Stimulated activated naive B cell treated with anti-CD40 and anti-IgM and Interleukin-4, amounts not matched to agents 10 μg/mL and 1 μg/mL and 100 μg/mL, for 72 hours (primary cell): ENCODE measurements around the gene KCNN2.

Experiments
- ATAC-seq, 2 donors: fragments of 150-1000 bp; cut with Tn5 transposase; replicated peaks; 2 replicates each; pipeline ENCODE4 v1.10.0; 2021; ENCODE audit warnings: moderate library complexity in 1 of 2
- DNase-seq: peaks from one replicate; pipeline ENCODE4 v3.0.0; 2021
- H3K27ac Mint-ChIP-seq: one replicate; pipeline ENCODE4 v1.8.0; 2022; ENCODE audit warnings: mild to moderate bottlenecking, mixed read lengths
- H3K27me3 Mint-ChIP-seq, 2 donors: one replicate each; pipeline ENCODE4 v1.8.0; 2022; ENCODE audit warnings: mixed read lengths in 2 of 2
- H3K36me3 Mint-ChIP-seq, 2 donors: one replicate each; pipeline ENCODE4 v1.8.0; 2022; ENCODE audit warnings: mixed read lengths in 2 of 2, mild to moderate bottlenecking in 1 of 2
- H3K4me1 Mint-ChIP-seq, 2 donors: one replicate each; pipeline ENCODE4 v1.8.0; 2022; ENCODE audit warnings: mixed read lengths in 2 of 2, mild to moderate bottlenecking in 1 of 2
- H3K4me3 Mint-ChIP-seq, 2 donors: one replicate each; pipeline ENCODE4 v1.8.0; 2022; ENCODE audit warnings: mild to moderate bottlenecking in 2 of 2, mixed read lengths in 2 of 2, moderate library complexity in 1 of 2
- H3K9me3 Mint-ChIP-seq, 2 donors: one replicate each; pipeline ENCODE4 v1.8.0; 2022; ENCODE audit warnings: mixed read lengths in 2 of 2, mild to moderate bottlenecking in 1 of 2

The KCNN2 gene

GRCh38 chr5:114339108-114339507 is 22.8 kb upstream of the KCNN2 start:
- ATAC-seq (no peak), DNase-seq (no peak)
- Mint-ChIP-seq H3K27ac (no peak overlapping the region), H3K4me3 (no peak overlapping the region), H3K36me3 (no peaks in the 10 kb centered on the region), H3K9me3 (peaks cover 0 to 2% of the 10 kb centered on the region in 2 donors), H3K27me3 (no peaks in the 10 kb centered on the region), H3K4me1 (no peaks in the 10 kb centered on the region)

- Mint-ChIP-seq H3K27ac (no peak overlapping the region), H3K27me3 (no peaks in the 10 kb centered on the region), H3K4me1 (no peaks in the 10 kb centered on the region), H3K4me3 (no peak overlapping the region), H3K9me3 (peaks cover 0 to 2% of the 10 kb centered on the region in 2 donors), H3K36me3 (no peaks in the 10 kb centered on the region)
- ATAC-seq (no peak), DNase-seq (no peak)
Observed at GRCh38 chr5:114346181-114346580, 15.7 kb upstream of the KCNN2 start.

GRCh38 chr5:114355086-114355830 is 6.6 kb upstream of the KCNN2 start:
- ATAC-seq (no peak), DNase-seq (no peak)
- Mint-ChIP-seq H3K27me3 (peaks cover 10 to 25% of the 10 kb centered on the region in 2 donors), H3K4me3 (no peak overlapping the region), H3K4me1 (no peaks in the 10 kb centered on the region), H3K36me3 (no peaks in the 10 kb centered on the region), H3K9me3 (no peaks in the 10 kb centered on the region), H3K27ac (no peak overlapping the region)

GRCh38 chr5:114358329-114358728 is 3.5 kb upstream of the KCNN2 start:
- H3K9me3 Mint-ChIP-seq: no peaks in the 10 kb centered on the region
- no peak for DNase-seq

GRCh38 chr5:114360357-114360756 is 1.5 kb upstream of the KCNN2 start:
- peaks cover 6 to 23% of the 10 kb centered on the region in 2 donors for H3K4me1 Mint-ChIP-seq
- H3K27ac Mint-ChIP-seq: peak overlapping the region; percentile 69
- ATAC-seq: no peak
- H3K36me3 Mint-ChIP-seq: peaks cover 4% of the 10 kb centered on the region in 2 donors
- H3K4me3 Mint-ChIP-seq: no peak overlapping the region
- peaks cover 41 to 48% of the 10 kb centered on the region in 2 donors for H3K27me3 Mint-ChIP-seq
- no peak for DNase-seq
- H3K9me3 Mint-ChIP-seq: no peaks in the 10 kb centered on the region

More at GRCh38 chr5:114358329-114358728, 3.5 kb upstream of the KCNN2 start:
- H3K4me1 Mint-ChIP-seq: peaks cover 6 to 18% of the 10 kb centered on the region in 2 donors
- no peak for ATAC-seq
- no peak overlapping the region for H3K4me3 Mint-ChIP-seq
- H3K27me3 Mint-ChIP-seq: peaks cover 31 to 52% of the 10 kb centered on the region in 2 donors
- H3K36me3 Mint-ChIP-seq: peaks cover 4% of the 10 kb centered on the region in 2 donors
- no peak overlapping the region for H3K27ac Mint-ChIP-seq

GRCh38 chr5:114360816-114361723 is 800 bp upstream of the KCNN2 start:
- DNase-seq (no peak), ATAC-seq (peak; percentile 55 to 78)
- H3K4me3 Mint-ChIP-seq: peak overlapping the region; percentile 82 to 83
- peaks cover 6 to 23% of the 10 kb centered on the region in 2 donors for H3K4me1 Mint-ChIP-seq
- no peaks in the 10 kb centered on the region for H3K9me3 Mint-ChIP-seq
- H3K27ac Mint-ChIP-seq: peak overlapping the region; percentile 69
- peaks cover 4% of the 10 kb centered on the region in 2 donors for H3K36me3 Mint-ChIP-seq
- H3K27me3 Mint-ChIP-seq: peaks cover 41 to 47% of the 10 kb centered on the region in 2 donors

GRCh38 chr5:114362197-114362976 is 517 bp downstream of the KCNN2 start:
- no peak for DNase-seq
- H3K27me3 Mint-ChIP-seq: peaks cover 41 to 47% of the 10 kb centered on the region in 2 donors
- H3K4me1 Mint-ChIP-seq: peaks cover 6 to 23% of the 10 kb centered on the region in 2 donors
- H3K27ac Mint-ChIP-seq: peak overlapping the region; percentile 83
- peak overlapping the region; percentile 82 to 83 for H3K4me3 Mint-ChIP-seq
- H3K36me3 Mint-ChIP-seq: peaks cover 4% of the 10 kb centered on the region in 2 donors
- no peak for ATAC-seq
- H3K9me3 Mint-ChIP-seq: no peaks in the 10 kb centered on the region

GRCh38 chr5:114362977-114363761 is 1.3 kb downstream of the KCNN2 start:
- Mint-ChIP-seq H3K27me3 (peaks cover 41 to 46% of the 10 kb centered on the region in 2 donors), H3K36me3 (peaks cover 4% of the 10 kb centered on the region in 2 donors), H3K27ac (peak overlapping the region; percentile 88), H3K9me3 (no peaks in the 10 kb centered on the region), H3K4me1 (peaks cover 6 to 23% of the 10 kb centered on the region in 2 donors), H3K4me3 (peak overlapping the region; percentile 22 to 50)
- DNase-seq (no peak), ATAC-seq (no peak)

GRCh38 chr5:114363837-114364236 is 2.0 kb downstream of the KCNN2 start:
- Mint-ChIP-seq H3K4me3 (peak overlapping the region; percentile 22 to 33), H3K36me3 (peaks cover 4% of the 10 kb centered on the region in 2 donors), H3K4me1 (peaks cover 6 to 23% of the 10 kb centered on the region in 2 donors), H3K27ac (peak overlapping the region; percentile 88), H3K27me3 (peaks cover 37 to 40% of the 10 kb centered on the region in 2 donors), H3K9me3 (no peaks in the 10 kb centered on the region)
- DNase-seq (no peak), ATAC-seq (no peak)

- Mint-ChIP-seq H3K27ac (no peak overlapping the region), H3K9me3 (no peaks in the 10 kb centered on the region), H3K36me3 (peaks cover 0 to under 1% of the 10 kb centered on the region in 2 donors), H3K4me1 (peaks cover 1 to 15% of the 10 kb centered on the region in 2 donors), H3K4me3 (no peak overlapping the region), H3K27me3 (peaks cover 21 to 26% of the 10 kb centered on the region in 2 donors)
- ATAC-seq: no peak
- no peak for DNase-seq
Observed at GRCh38 chr5:114367029-114367428, 5.2 kb downstream of the KCNN2 start.

- Mint-ChIP-seq H3K27ac (no peak overlapping the region), H3K9me3 (no peaks in the 10 kb centered on the region), H3K4me1 (no peaks in the 10 kb centered on the region), H3K36me3 (no peaks in the 10 kb centered on the region), H3K4me3 (no peak overlapping the region), H3K27me3 (peaks cover 0 to 3% of the 10 kb centered on the region in 2 donors)
- DNase-seq (no peak), ATAC-seq (no peak)
Observed at GRCh38 chr5:114369680-114370417, 8.0 kb downstream of the KCNN2 start.

- DNase-seq (no peak), ATAC-seq (no peak)
- H3K9me3 Mint-ChIP-seq: no peaks in the 10 kb centered on the region
- no peak overlapping the region for H3K4me3 Mint-ChIP-seq
- H3K36me3 Mint-ChIP-seq: no peaks in the 10 kb centered on the region
- H3K27ac Mint-ChIP-seq: no peak overlapping the region
- peaks cover 0 to 3% of the 10 kb centered on the region in 2 donors for H3K27me3 Mint-ChIP-seq
- no peaks in the 10 kb centered on the region for H3K4me1 Mint-ChIP-seq
Observed at GRCh38 chr5:114377050-114377844, 15.4 kb downstream of the KCNN2 start.
